ENCODE data around the gene COG6. TPM values are rescaled to one million over a fixed set of nuclear protein-coding genes. Genes with fewer than 3 reads are reported as not detected.
A peak's percentile ranks its signal among the peaks of the same experiment; 100 is the strongest.

Gene COG6
- total RNA-seq, 1 experiment from 2014 or later = 24.3 TPM

GRCh38 chr13:39781381-39781780, 125.9 kb downstream of the COG6 start:
- Histone ChIP-seq H3K27me3 (ENCODE audit: control insufficient read depth, insufficient read depth, low read length) (no peaks in the 10 kb centered on the region), H3K27ac (ENCODE audit: low read length) (no peak overlapping the region), H3K36me3 (ENCODE audit: control insufficient read depth, insufficient read depth, low read length) (no peaks in the 10 kb centered on the region), H3K9me3 (ENCODE audit: control insufficient read depth, insufficient read depth, low read depth, low read length) (no peaks in the 10 kb centered on the region), H3K4me1 (ENCODE audit: control insufficient read depth, insufficient read depth, low read length) (no peaks in the 10 kb centered on the region), H3K4me3 (ENCODE audit: low read depth in 2 of 2, low read length in 2 of 2) (no peak overlapping the region)
- in situ Hi-C loops (cut with HindIII; ENCODE audit: low pct_unique_long_range_greater_than_20kb, low sequenced_read_pairs) = no loop called here
- ChIA-PET CTCF (no interaction called here), POLR2A (no interaction called here)
- intact Hi-C loops (cut with micrococcal nuclease; ENCODE audit: unreplicated experiment) = no loop called here
- ATAC-seq = no peak
- no peak for DNase-seq (ENCODE audit: low read depth, low spot score)
- BruUV-seq (replicated peaks) = no TSS peak
- TF ChIP-seq POLR2AphosphoS5 (IDR thresholded peaks at IDR 0.05; ENCODE audit: low read depth, low read length) (no peak), CTCF (IDR thresholded peaks at IDR 0.05) (no peak), SIN3A (IDR thresholded peaks at IDR 0.05; ENCODE audit: borderline replicate concordance, insufficient read depth, low read depth, low read length) (no peak), TCF7L2 (IDR thresholded peaks at IDR 0.05; ENCODE audit: low read depth, low read length) (no peak), REST (IDR thresholded peaks at IDR 0.05; ENCODE audit: insufficient read depth in 1 of 2, low read depth in 2 of 2, low read length in 1 of 2) (no peak)

GRCh38 chr13:39783051-39783450, 127.6 kb downstream of the COG6 start:
- H3K36me3 ChIP-seq (ENCODE audit: control insufficient read depth, insufficient read depth, low read length) = no peaks in the 10 kb centered on the region
- in situ Hi-C loops (cut with HindIII; ENCODE audit: low pct_unique_long_range_greater_than_20kb, low sequenced_read_pairs) = no loop called here
- no peak overlapping the region for H3K27ac ChIP-seq (ENCODE audit: low read length)
- no peak for ATAC-seq
- H3K4me3 ChIP-seq (ENCODE audit: low read depth in 2 of 2, low read length in 2 of 2) = no peak overlapping the region
- POLR2A ChIA-PET = no interaction called here
- intact Hi-C loops (cut with micrococcal nuclease; ENCODE audit: unreplicated experiment) = no loop called here
- no peak for DNase-seq (ENCODE audit: low read depth, low spot score)
- CTCF ChIA-PET = no interaction called here
- BruUV-seq (replicated peaks) = no TSS peak
- no peaks in the 10 kb centered on the region for H3K4me1 ChIP-seq (ENCODE audit: control insufficient read depth, insufficient read depth, low read length)
- no peaks in the 10 kb centered on the region for H3K27me3 ChIP-seq (ENCODE audit: control insufficient read depth, insufficient read depth, low read length)
- TF ChIP-seq REST (IDR thresholded peaks at IDR 0.05; ENCODE audit: insufficient read depth in 1 of 2, low read depth in 2 of 2, low read length in 1 of 2) (no peak), CTCF (IDR thresholded peaks at IDR 0.05) (peak; percentile 5; the same call in 1 of the 2 replicates)
- no peaks in the 10 kb centered on the region for H3K9me3 ChIP-seq (ENCODE audit: control insufficient read depth, insufficient read depth, low read depth, low read length)

All from Panc1 (cell line).